HG02763 (cell line): ENCODE measurements around the gene SMOC2.

Experiments
- ATAC-seq: cut with Tn5 transposase; IDR thresholded peaks from one replicate; pipeline ENCODE4 v1.9.1; 2021; ENCODE audit warnings: mild to moderate bottlenecking, moderate library complexity; ENCODE audit not compliant: unreplicated experiment

SMOC2 gene

GRCh38 chr6:168514216-168514615, 73.2 kb downstream of the SMOC2 start:
- ATAC-seq = no peak

GRCh38 chr6:168515376-168515775, 74.4 kb downstream of the SMOC2 start:
- ATAC-seq = no peak

GRCh38 chr6:168516944-168517741, 76.2 kb downstream of the SMOC2 start:
- ATAC-seq = no peak

GRCh38 chr6:168517742-168518347, 76.9 kb downstream of the SMOC2 start:
- ATAC-seq = no peak

- no peak for ATAC-seq
These were observed 77.4 kb downstream of the SMOC2 start for GRCh38 chr6:168518348-168518745.

- no peak for ATAC-seq
These were observed 77.9 kb downstream of the SMOC2 start for GRCh38 chr6:168518867-168519266.

GRCh38 chr6:168520233-168520632, 79.2 kb downstream of the SMOC2 start:
- ATAC-seq = no peak

GRCh38 chr6:168524571-168525001, 83.6 kb downstream of the SMOC2 start:
- ATAC-seq = no peak

GRCh38 chr6:168525114-168525513, 84.1 kb downstream of the SMOC2 start:
- ATAC-seq = no peak

- ATAC-seq = no peak
These were observed 85.1 kb downstream of the SMOC2 start for GRCh38 chr6:168525926-168526630.

GRCh38 chr6:168526841-168527281, 85.9 kb downstream of the SMOC2 start:
- no peak for ATAC-seq

- ATAC-seq = no peak
These were observed 86.6 kb downstream of the SMOC2 start for GRCh38 chr6:168527451-168528210.

GRCh38 chr6:168528474-168529095, 87.6 kb downstream of the SMOC2 start:
- no peak for ATAC-seq

GRCh38 chr6:168529214-168529613, 88.2 kb downstream of the SMOC2 start:
- ATAC-seq = no peak

GRCh38 chr6:168530653-168531071, 89.7 kb downstream of the SMOC2 start:
- ATAC-seq = no peak

- no peak for ATAC-seq
These were observed 91.1 kb downstream of the SMOC2 start for GRCh38 chr6:168532070-168532469.

- no peak for ATAC-seq
These were observed 92.4 kb downstream of the SMOC2 start for GRCh38 chr6:168533414-168533813.

- no peak for ATAC-seq
These were observed 93.3 kb downstream of the SMOC2 start for GRCh38 chr6:168534265-168534664.

GRCh38 chr6:168535711-168536110, 94.7 kb downstream of the SMOC2 start:
- ATAC-seq = no peak

- ATAC-seq = no peak
These were observed 95.2 kb downstream of the SMOC2 start for GRCh38 chr6:168536196-168536595.
